Adipose tissue (tissue), 3 donors: ENCODE measurements around the gene SNAPC2. TPM values are rescaled to one million over a fixed set of nuclear protein-coding genes. Genes with fewer than 3 reads are reported as not detected.

Experiments
- H3K27ac ChIP-seq: one replicate; pipeline ENCODE4 v1.5.1; 2013; ENCODE audit warnings: low read depth, low read length
- WGBS, 3 donors: extraction: QIAGEN DNeasy Blood & Tissue Kit; methylation state at CpG; one replicate each; pipeline ENCODE4 v1.1.7; 2013; 5-methylcytosine and 5-hydroxymethylcytosine counted together
- polyA plus RNA-seq, 3 donors: library from polyadenylated mRNA; stranded (reverse); fragments of 200-250 nt; gene quantifications; one replicate each; pipeline ENCODE4 v1.2.3, GENCODE V29; 2013
- donor health status: healthy with polysubstance abuse.
- donor health status: Bipolar disorder and iron deficiency.
- donor health status: healthy.

SNAPC2 gene
- polyA plus RNA-seq, 3 donors: 13.3 to 21.0 (median 15.7) TPM

- no peak overlapping the region for H3K27ac ChIP-seq
- 78 to 93% (median 91%) methylated on average over 10 of the region's 10 CpGs for WGBS, 3 donors
Measured at GRCh38 chr19:7905859-7906258, 14.3 kb upstream of the SNAPC2 start.

GRCh38 chr19:7907122-7907521 lies 13.0 kb upstream of the SNAPC2 start:
- WGBS, 3 donors: 92 to 97% (median 94%) methylated on average over 18 to 19 of the region's 19 CpGs
- no peak overlapping the region for H3K27ac ChIP-seq

- no peak overlapping the region for H3K27ac ChIP-seq
- 89 to 93% (median 92%) methylated on average over 11 of the region's 11 CpGs for WGBS, 3 donors
Measured at GRCh38 chr19:7907544-7907943, 12.6 kb upstream of the SNAPC2 start.

GRCh38 chr19:7908078-7908699 lies 11.9 kb upstream of the SNAPC2 start:
- no peak overlapping the region for H3K27ac ChIP-seq
- WGBS, 3 donors: 76 to 87% (median 84%) methylated on average over 14 of the region's 14 CpGs

GRCh38 chr19:7908742-7909461 lies 11.2 kb upstream of the SNAPC2 start:
- WGBS, 3 donors: 86 to 94% (median 88%) methylated on average over 16 to 19 of the region's 19 CpGs
- no peak overlapping the region for H3K27ac ChIP-seq

GRCh38 chr19:7909471-7910067 lies 10.6 kb upstream of the SNAPC2 start:
- no peak overlapping the region for H3K27ac ChIP-seq
- WGBS, 3 donors: 92 to 96% (median 95%) methylated on average over 12 to 21 of the region's 21 CpGs

GRCh38 chr19:7910321-7911161 lies 9.6 kb upstream of the SNAPC2 start:
- WGBS, 3 donors: 91 to 93% (median 93%) methylated on average over 50 to 54 of the region's 54 CpGs
- H3K27ac ChIP-seq: no peak overlapping the region

GRCh38 chr19:7911508-7912143 lies 8.5 kb upstream of the SNAPC2 start:
- 88 to 92% (median 90%) methylated on average over 17 to 18 of the region's 18 CpGs for WGBS, 3 donors
- H3K27ac ChIP-seq: no peak overlapping the region

- WGBS, 3 donors: 89 to 96% (median 89%) methylated on average over 23 to 31 of the region's 31 CpGs
- H3K27ac ChIP-seq: no peak overlapping the region
Measured at GRCh38 chr19:7912144-7912696, 7.9 kb upstream of the SNAPC2 start.

GRCh38 chr19:7912697-7913564 lies 7.2 kb upstream of the SNAPC2 start:
- WGBS, 3 donors: 92 to 93% (median 92%) methylated on average over 35 to 39 of the region's 39 CpGs
- H3K27ac ChIP-seq: no peak overlapping the region

GRCh38 chr19:7913652-7914051 lies 6.5 kb upstream of the SNAPC2 start:
- no peak overlapping the region for H3K27ac ChIP-seq
- whole genome bisulfite sequencing, 3 donors: 83 to 90% (median 90%) methylated on average over 10 of the region's 10 CpGs

GRCh38 chr19:7914099-7914498 lies 6.0 kb upstream of the SNAPC2 start:
- H3K27ac ChIP-seq: no peak overlapping the region
- 59 to 61% (median 61%) methylated on average over 12 of the region's 12 CpGs for WGBS, 3 donors

- WGBS, 3 donors: 46 to 69% (median 66%) methylated on average over 9 to 12 of the region's 12 CpGs
- no peak within 1 kb of the TSS for H3K27ac ChIP-seq
Measured at GRCh38 chr19:7914598-7915045, 5.5 kb upstream of the SNAPC2 start, which contains the start of gene TGFBR3L. TGFBR3L (plus strand) TSS chr19:7914830.

GRCh38 chr19:7915250-7916102 lies 4.7 kb upstream of the SNAPC2 start:
- WGBS, 3 donors: 46 to 49% (median 48%) methylated on average over 22 to 24 of the region's 24 CpGs
- no peak overlapping the region for H3K27ac ChIP-seq

- H3K27ac ChIP-seq: no peak overlapping the region
- 1 to 2% (median 1%) methylated on average over 91 to 104 of the region's 104 CpGs for WGBS, 3 donors
Measured at GRCh38 chr19:7916103-7916954, 3.8 kb upstream of the SNAPC2 start.
